Heart right ventricle (tissue), 16 donors: Measurements from ENCODE around the gene PLP2. TPM values are rescaled to one million over a fixed set of nuclear protein-coding genes. Genes with fewer than 3 reads are reported as not detected.
"Not testable (repeated sequence)": the region's sequence is repeated elsewhere in the genome, so short reads cannot be mapped to it uniquely, and the experiment has no call there.

Source experiments
- ATAC-seq, 8 donors: fragments of 200-7000 bp; cut with Tn5 transposase; one replicate each; pipeline ENCODE4 v1.9.1; 2020; ENCODE audit warnings: mild to moderate bottlenecking in 8 of 8, moderate library complexity in 8 of 8, moderate number of reproducible peaks in 1 of 8
- DNase-seq, 2 donors: peaks; one replicate each; pipeline ENCODE4 v3.0.0-alpha.2; 2020
- H3K27ac ChIP-seq, 10 donors: fragments of 200-600 bp; sonication (generic) in 2 of 10; one replicate each; pipeline versions ENCODE4 v1.5.0 to v1.8.0; 2020 to 2022; ENCODE audit warnings: mild to moderate bottlenecking in 3 of 10
- H3K27me3 ChIP-seq, 7 donors: fragments of 200-600 bp; one replicate each; pipeline ENCODE4 v1.8.0; 2021 to 2022; ENCODE audit warnings: mild to moderate bottlenecking in 2 of 7
- H3K36me3 ChIP-seq, 9 donors: fragments of 200-600 bp; sonication (generic) in 1 of 9; one replicate each; pipeline versions ENCODE4 v1.5.0 to v1.8.0; 2020 to 2022; ENCODE audit warnings: mild to moderate bottlenecking in 2 of 9
- H3K4me1 ChIP-seq, 9 donors: fragments of 200-600 bp; sonication (generic) in 1 of 9; one replicate each; pipeline versions ENCODE4 v1.5.0 to v1.8.0; 2020 to 2022; ENCODE audit warnings: mild to moderate bottlenecking in 4 of 9
- H3K4me3 ChIP-seq, 10 donors: fragments of 200-600 bp; sonication (generic) in 2 of 10; one replicate each; pipeline versions ENCODE4 v1.5.0 to v1.8.0; 2020 to 2022; ENCODE audit warnings: mild to moderate bottlenecking in 7 of 10, moderate library complexity in 2 of 10
- H3K9me3 ChIP-seq, 11 donors: fragments of 200-600 bp in 10 of 11; sonication (generic) in 2 of 11; one replicate each; pipeline versions ENCODE4 v1.5.0 to v1.8.0; 2013 to 2022; ENCODE audit warnings: mild to moderate bottlenecking in 2 of 11, control low read depth in 1 of 11, moderate library complexity in 1 of 11
- WGBS, 2 donors: extraction: QIAGEN DNeasy Blood & Tissue Kit; methylation state at CpG; one replicate each; pipeline ENCODE4 v1.1.7; 2013; ENCODE audit warnings: inconsistent platforms in 1 of 2; 5-methylcytosine and 5-hydroxymethylcytosine counted together
- intact Hi-C, 10 donors: fragments of 100-400 bp; cut with DNase I; formaldehyde crosslinking; loops; one replicate each; pipeline versions ENCODE4 v1.11.1 to v1.14.2; 2022
- polyA plus RNA-seq, 2 donors: library from polyadenylated mRNA; stranded (reverse); fragments of 200-250 nt; gene quantifications; one replicate each; pipeline ENCODE4 v1.2.3, GENCODE V29; 2013
- total RNA-seq, 10 donors: library from RNA; stranded (reverse); fragmentation: NEBNext Ultra II Directional in 3 of 10; extraction: Animal tissue kit (Norgen Biotek cat#: 25700) in 3 of 10; gene quantifications; one replicate each; pipeline versions ENCODE4 v1.2.1 to v1.2.4, GENCODE V29; 2021 to 2023
- TF ChIP-seq, protein P1 (sequence below), 9 donors: fragments of 200-600 bp; sonication (generic) in 2 of 9; IDR thresholded peaks; one replicate each; pipeline versions ENCODE4 v1.5.0 to v1.8.0; 2021 to 2022; ENCODE audit warnings: antibody characterized with exemption in 9 of 9, mild to moderate bottlenecking in 5 of 9, moderate library complexity in 1 of 9
- donor health status: Arrhythmogenic right ventricular cardiomyopathy.
- donor health status: ischemic (EF 13 %, LVEDD 7.1; RV severe dilation, severe dysfunction).
- donor health status: healthy with polysubstance abuse.
- donor health status: DM: no; HTN: yes; CAD: no.
- donor health status: DM: no; HTN: no; CAD: no.
- donor health status: ischemic (EF 25% LVEDD 6.9; RV normal size, moderate dysfunction).
- donor health status: ischemic (EF 25% LVEDD 5.7; RV mildly dilated, moderate dysfunction).
- donor health status: healthy.
- donor health status: DM: yes; HTN: yes; CAD: no.
- donor health status: Ischemic cardiomyopathy.
- donor health status: ischemic (EF 35%, LVEDD 5.7; RV mildly dilated, moderate dysfunction).
- donor health status: nonischemic (EF 11% LVEDD 7.7; RV severe dilation, severe dysfunction).
- donor health status: DM: yes; HTN: yes; CAD: no.
- donor health status: PGD.
- donor health status: ischemic (EF 29% LVEDD 5.4; RV normal size, mild dysfunction).
- donor health status: nonischemic (EF 23%, LVEDD 6.1; RV moderate dilation, normal function).

The PLP2 gene
- total and polyA plus RNA-seq, 12 donors: 20.3 to 352 (median 54.2) TPM

DNA sequence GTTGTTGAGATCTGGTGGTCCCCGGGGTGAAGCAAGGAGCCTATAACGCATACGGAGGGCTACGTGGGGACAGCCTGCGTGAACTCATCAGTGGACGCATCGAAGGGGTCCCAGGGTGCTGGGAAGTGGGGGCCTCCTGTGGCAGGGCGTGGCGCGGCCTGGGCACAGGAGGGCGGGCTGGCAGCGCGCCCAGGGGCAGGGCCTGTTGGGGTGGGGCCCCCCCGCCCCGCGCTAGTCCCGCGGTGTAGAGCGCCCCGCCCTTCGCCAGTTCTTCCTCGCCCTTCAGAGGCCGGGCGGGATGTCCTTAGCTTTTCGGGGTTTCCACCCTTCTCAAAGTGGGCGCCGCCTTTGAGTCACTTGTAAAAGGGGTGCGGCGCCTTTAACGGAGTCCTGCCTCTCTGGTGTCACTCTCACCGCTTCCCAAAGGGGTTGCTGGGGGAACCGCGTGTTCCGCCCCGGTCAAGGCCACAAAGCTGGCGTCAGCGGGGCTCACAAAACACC, 632 bp downstream of the PLP2 start:
- peaks cover 0 to 32% (median 0%) of the 10 kb centered on the region in 9 donors for H3K36me3 ChIP-seq
- H3K27ac ChIP-seq: peak overlapping the region; percentile 75 to 95 (median 88)
- DNase-seq (peak; percentile 39 to 71), ATAC-seq (peak; percentile 71 to 82 (median 76))
- TF ChIP-seq, protein P1, sequence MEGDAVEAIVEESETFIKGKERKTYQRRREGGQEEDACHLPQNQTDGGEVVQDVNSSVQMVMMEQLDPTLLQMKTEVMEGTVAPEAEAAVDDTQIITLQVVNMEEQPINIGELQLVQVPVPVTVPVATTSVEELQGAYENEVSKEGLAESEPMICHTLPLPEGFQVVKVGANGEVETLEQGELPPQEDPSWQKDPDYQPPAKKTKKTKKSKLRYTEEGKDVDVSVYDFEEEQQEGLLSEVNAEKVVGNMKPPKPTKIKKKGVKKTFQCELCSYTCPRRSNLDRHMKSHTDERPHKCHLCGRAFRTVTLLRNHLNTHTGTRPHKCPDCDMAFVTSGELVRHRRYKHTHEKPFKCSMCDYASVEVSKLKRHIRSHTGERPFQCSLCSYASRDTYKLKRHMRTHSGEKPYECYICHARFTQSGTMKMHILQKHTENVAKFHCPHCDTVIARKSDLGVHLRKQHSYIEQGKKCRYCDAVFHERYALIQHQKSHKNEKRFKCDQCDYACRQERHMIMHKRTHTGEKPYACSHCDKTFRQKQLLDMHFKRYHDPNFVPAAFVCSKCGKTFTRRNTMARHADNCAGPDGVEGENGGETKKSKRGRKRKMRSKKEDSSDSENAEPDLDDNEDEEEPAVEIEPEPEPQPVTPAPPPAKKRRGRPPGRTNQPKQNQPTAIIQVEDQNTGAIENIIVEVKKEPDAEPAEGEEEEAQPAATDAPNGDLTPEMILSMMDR (IDR thresholded peaks at IDR 0.05): no peak
- 0% methylated on average over 23 to 37 of the region's 37 CpGs for WGBS, 2 donors
- H3K9me3 ChIP-seq: peaks cover 0 to 5% (median 0%) of the 10 kb centered on the region in 11 donors
- H3K27me3 ChIP-seq: no peaks in the 10 kb centered on the region
- intact Hi-C loops: no loop called here
- H3K4me3 ChIP-seq: peak overlapping the region; percentile 50 to 71 (median 62)
- peaks cover 0 to 36% (median 9%) of the 10 kb centered on the region in 9 donors for H3K4me1 ChIP-seq

DNA sequence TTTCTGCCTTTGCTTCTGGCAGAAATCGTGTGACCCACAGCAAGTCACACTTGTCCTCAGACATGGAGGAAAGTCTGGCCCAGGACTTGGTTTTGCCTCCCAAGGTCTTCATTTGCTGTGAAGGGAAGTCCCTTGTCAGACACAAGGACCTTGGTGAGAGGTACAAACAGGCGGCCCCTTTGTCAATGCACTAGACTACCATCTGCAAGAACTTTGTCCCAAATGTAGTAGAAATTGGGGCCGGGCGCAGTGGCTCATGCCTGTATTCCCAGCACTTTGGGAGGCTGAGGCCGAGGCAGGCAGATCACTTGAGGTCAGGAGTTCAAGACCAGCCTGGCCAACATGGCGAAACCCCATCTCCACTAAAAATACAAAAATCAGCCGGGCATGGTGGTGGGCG, 1.8 kb downstream of the PLP2 start:
- peaks cover 0 to 39% (median 0%) of the 10 kb centered on the region in 9 donors for H3K36me3 ChIP-seq
- DNase-seq, intact Hi-C loops, H3K9me3 ChIP-seq, H3K27me3 ChIP-seq, ATAC-seq: not testable (repeated sequence)
- peak overlapping the region in 1 of 10 donors; percentile 69 for H3K4me3 ChIP-seq
- WGBS, 2 donors: 96 to 97% methylated on average over 8 of the region's 8 CpGs
- H3K4me1 ChIP-seq: peaks cover 0 to 27% (median 5%) of the 10 kb centered on the region in 9 donors
- peak overlapping the region in 2 of 10 donors; percentile 91 to 92 for H3K27ac ChIP-seq

DNA sequence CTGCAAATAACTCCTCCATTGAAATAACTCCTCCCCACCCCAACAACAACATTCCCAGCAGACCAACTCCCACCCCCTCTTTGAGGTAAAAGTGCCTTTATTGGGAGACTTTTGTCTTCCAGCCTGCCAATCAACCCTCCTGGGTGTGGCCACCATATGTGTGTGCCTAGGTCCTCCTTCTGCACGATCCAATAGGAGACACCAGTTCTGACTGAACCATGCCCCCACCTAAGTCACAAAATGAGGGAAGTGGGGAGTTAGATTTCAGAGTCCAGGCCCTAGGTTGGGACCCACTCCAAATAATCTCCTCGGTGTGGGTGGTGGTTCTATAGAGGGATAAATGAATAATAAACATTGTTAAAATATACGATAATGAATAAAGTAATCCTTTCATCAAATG, 3.0 kb downstream of the PLP2 start:
- DNase-seq (no peak), ATAC-seq (no peak)
- peaks cover 0 to 27% (median 5%) of the 10 kb centered on the region in 9 donors for H3K4me1 ChIP-seq
- intact Hi-C loops: no loop called here
- 77 to 83% methylated on average over 3 of the region's 3 CpGs for WGBS, 2 donors
- H3K36me3 ChIP-seq: peaks cover 0 to 50% (median 0%) of the 10 kb centered on the region in 9 donors
- H3K9me3 ChIP-seq: peaks cover 0 to 5% (median 0%) of the 10 kb centered on the region in 11 donors
- H3K27me3 ChIP-seq: no peaks in the 10 kb centered on the region
- no peak overlapping the region for H3K4me3 ChIP-seq
- H3K27ac ChIP-seq: no peak overlapping the region
- TF ChIP-seq, protein P1 (IDR thresholded peaks at IDR 0.05): no peak

DNA sequence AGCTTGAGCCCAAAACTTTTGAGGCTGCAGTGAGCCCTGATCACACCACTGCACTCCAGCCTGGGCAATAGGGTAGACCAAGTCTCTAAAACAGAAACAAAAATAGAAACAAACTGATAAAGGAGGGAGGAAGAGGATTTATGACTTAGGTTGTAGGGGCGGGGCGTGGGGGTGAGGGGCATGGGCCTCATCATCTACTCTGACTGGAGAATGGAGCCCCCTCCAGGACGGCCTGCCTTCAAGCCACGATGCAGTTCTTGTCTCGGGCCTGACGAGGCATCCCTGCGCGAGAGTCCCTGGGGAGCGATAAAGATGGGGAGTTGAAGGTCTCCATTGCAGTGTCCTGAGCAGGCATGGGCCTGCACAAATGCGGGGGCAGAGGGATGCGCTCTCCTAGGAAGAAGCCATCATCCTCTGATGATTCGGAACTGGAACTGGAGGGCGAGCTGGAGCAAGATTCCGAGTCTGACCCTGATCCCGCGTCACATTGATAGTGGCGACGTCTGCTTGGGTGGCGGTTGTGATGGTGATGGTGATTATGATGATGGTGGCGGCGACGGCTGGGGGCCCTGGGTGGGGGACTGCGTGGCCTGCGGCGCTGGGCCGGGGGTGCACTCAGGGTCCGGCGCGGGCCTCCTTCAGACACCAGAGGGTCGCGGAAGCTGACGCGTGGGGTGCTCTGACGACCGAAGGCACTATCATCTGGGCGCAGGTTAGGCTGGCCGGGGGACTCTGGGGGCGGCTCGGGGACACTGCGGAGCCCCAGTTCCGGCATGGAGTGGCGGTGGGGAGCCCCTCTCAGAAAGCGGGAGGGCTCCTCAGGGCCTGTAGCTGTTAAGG, 4.0 kb downstream of the PLP2 start:
- H3K27ac ChIP-seq: peak overlapping the region in 1 of 10 donors; percentile 76
- H3K27me3 ChIP-seq: no peaks in the 10 kb centered on the region
- H3K4me1 ChIP-seq: peaks cover 0 to 27% (median 5%) of the 10 kb centered on the region in 9 donors
- ATAC-seq (no peak), DNase-seq (no peak)
- WGBS, 2 donors: 90 to 93% methylated on average over 42 to 43 of the region's 43 CpGs
- H3K4me3 ChIP-seq: no peak overlapping the region
- H3K36me3 ChIP-seq: peaks cover 0 to 55% (median 0%) of the 10 kb centered on the region in 9 donors
- peaks cover 0 to 5% (median 0%) of the 10 kb centered on the region in 11 donors for H3K9me3 ChIP-seq
- TF ChIP-seq, protein P1 (IDR thresholded peaks at IDR 0.05): no peak
- intact Hi-C loops: no loop called here
